HPDE6-E6E7 (cell line): ENCODE results near the gene TGM2.

ENCODE experiments used
- DNase-seq: peaks from one replicate; pipeline ENCODE4 v3.0.0; 2011; ENCODE audit warnings: missing footprints; ENCODE audit errors: extremely low spot score

TGM2 gene

GRCh38 chr20:38199501-38200390 lies 34.7 kb upstream of the TGM2 start:
- DNase-seq: no peak

- no peak for DNase-seq
Measured at GRCh38 chr20:38198238-38198861, 33.3 kb upstream of the TGM2 start.

- no peak for DNase-seq
Measured at GRCh38 chr20:38197619-38198018, 32.5 kb upstream of the TGM2 start.

GRCh38 chr20:38197217-38197616 lies 32.1 kb upstream of the TGM2 start:
- no peak for DNase-seq

GRCh38 chr20:38196592-38196991 lies 31.5 kb upstream of the TGM2 start:
- no peak for DNase-seq

GRCh38 chr20:38196076-38196475 lies 31.0 kb upstream of the TGM2 start:
- DNase-seq: no peak

GRCh38 chr20:38195521-38195920 lies 30.5 kb upstream of the TGM2 start:
- no peak for DNase-seq

- DNase-seq: no peak
Measured at GRCh38 chr20:38194971-38195504, 30.0 kb upstream of the TGM2 start.

- DNase-seq: no peak
Measured at GRCh38 chr20:38193586-38194105, 28.6 kb upstream of the TGM2 start.

- no peak for DNase-seq
Measured at GRCh38 chr20:38192323-38192885, 27.3 kb upstream of the TGM2 start.

- no peak for DNase-seq
Measured at GRCh38 chr20:38191654-38192053, 26.6 kb upstream of the TGM2 start.

GRCh38 chr20:38190936-38191371 lies 25.9 kb upstream of the TGM2 start:
- no peak for DNase-seq

GRCh38 chr20:38190166-38190565 lies 25.1 kb upstream of the TGM2 start:
- DNase-seq: no peak

GRCh38 chr20:38187517-38187916 lies 22.4 kb upstream of the TGM2 start:
- DNase-seq: no peak

GRCh38 chr20:38186788-38187221 lies 21.7 kb upstream of the TGM2 start:
- DNase-seq: peak; percentile 86

- peak; percentile 94 for DNase-seq
Measured at GRCh38 chr20:38184101-38184500, 19.0 kb upstream of the TGM2 start.

GRCh38 chr20:38181971-38182370 lies 16.9 kb upstream of the TGM2 start:
- DNase-seq: no peak

- no peak for DNase-seq
Measured at GRCh38 chr20:38181207-38181801, 16.2 kb upstream of the TGM2 start.

GRCh38 chr20:38180781-38181180 lies 15.7 kb upstream of the TGM2 start:
- DNase-seq: no peak

- no peak for DNase-seq
Measured at GRCh38 chr20:38179846-38180245, 14.8 kb upstream of the TGM2 start.

GRCh38 chr20:38178581-38178980 lies 13.5 kb upstream of the TGM2 start:
- DNase-seq: no peak

GRCh38 chr20:38178065-38178491 lies 13.0 kb upstream of the TGM2 start:
- no peak for DNase-seq
